HG02588 (cell line): ENCODE measurements around the gene ITGB2.

ENCODE experiments used
- ATAC-seq: cut with Tn5 transposase; IDR thresholded peaks from one replicate; pipeline ENCODE4 v1.9.1; 2021; ENCODE audit warnings: mild to moderate bottlenecking, moderate library complexity; ENCODE audit not compliant: unreplicated experiment

The ITGB2 gene

GRCh38 chr21:44955798-44956175 lies 35.1 kb upstream of the ITGB2 start:
- no peak for ATAC-seq

- ATAC-seq = no peak
Observed at GRCh38 chr21:44955141-44955797, 34.6 kb upstream of the ITGB2 start.

DNA sequence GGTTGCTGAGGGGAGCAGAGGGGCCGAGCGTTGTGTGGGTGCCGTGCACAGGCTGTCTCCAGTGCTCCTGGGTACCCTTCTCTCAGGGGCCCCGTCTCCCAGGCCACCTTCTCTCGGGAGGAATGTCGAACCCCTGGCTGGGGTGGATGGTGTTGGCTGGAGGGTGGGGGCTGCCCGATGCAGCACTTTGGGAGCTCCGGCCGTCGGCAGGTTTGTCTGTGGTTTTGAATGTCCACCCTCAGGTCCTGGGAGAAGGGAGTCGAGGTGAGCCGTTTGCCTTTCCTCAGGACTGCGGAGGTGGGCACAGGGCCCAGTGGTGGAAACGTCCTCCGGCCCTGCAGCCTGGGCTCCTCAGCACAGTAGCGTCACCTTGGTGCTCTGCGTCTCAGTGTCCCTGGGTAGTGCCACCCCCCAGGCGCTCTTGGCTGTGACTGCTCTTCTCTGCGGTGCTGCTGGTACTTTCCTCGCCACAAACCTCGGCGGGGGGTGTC lies 33.6 kb upstream of the ITGB2 start:
- ATAC-seq = no peak

DNA sequence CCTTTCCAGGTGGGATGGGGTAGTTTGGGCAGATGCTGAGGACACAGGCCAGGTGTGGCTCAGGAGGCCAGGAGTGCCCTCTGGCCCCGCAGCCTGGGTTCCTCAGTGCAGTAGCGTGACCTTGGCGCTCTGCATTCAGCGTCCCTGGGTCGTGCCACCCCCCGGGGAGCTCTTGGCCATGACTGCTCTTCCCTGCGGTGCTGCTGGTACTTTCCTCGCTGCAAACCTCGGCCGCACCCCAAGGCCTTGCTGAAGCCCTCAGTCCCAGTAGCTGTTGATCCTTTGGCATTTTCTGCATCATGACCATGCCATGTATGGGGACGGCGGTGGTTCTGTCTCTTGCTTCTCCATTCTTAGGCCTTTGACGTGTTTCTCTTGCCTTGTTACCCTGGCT lies 32.9 kb upstream of the ITGB2 start:
- ATAC-seq = no peak

DNA sequence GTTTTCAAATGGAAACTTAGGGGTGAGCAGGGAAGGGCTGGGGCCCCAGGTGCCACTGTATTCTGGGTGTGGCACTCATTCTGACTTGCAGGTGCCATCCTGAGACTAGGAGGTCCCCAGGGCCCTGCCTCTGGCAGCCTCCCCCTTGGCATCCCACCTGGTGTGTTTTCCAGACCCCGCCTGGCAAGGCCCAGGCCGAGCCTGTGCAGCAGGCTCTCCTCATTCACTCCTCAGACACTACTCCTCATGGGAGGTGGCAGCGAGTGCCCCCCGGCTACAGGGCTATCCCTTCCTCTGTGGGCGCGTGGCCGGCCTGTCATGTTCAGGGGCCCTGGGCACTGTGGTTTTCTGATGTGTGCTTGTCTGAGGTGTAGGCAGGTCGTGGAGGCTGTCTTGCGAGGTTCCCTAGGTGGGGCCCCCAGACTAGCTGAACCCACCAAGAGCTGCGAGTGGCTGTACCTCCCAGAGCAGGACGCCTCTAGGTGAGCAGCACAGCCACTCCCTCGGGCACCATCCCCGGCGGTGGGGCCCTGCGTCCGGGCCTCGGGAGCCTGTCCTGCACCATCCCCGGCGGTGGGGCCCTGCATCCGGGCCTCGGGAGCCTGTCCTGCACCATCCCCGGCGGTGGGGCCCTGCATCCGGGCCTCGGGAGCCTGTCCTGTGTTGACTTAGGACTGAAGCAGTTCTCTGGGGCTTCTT lies 32.4 kb upstream of the ITGB2 start:
- no peak for ATAC-seq

- no peak for ATAC-seq
Observed at GRCh38 chr21:44952116-44952928, 31.6 kb upstream of the ITGB2 start.

DNA sequence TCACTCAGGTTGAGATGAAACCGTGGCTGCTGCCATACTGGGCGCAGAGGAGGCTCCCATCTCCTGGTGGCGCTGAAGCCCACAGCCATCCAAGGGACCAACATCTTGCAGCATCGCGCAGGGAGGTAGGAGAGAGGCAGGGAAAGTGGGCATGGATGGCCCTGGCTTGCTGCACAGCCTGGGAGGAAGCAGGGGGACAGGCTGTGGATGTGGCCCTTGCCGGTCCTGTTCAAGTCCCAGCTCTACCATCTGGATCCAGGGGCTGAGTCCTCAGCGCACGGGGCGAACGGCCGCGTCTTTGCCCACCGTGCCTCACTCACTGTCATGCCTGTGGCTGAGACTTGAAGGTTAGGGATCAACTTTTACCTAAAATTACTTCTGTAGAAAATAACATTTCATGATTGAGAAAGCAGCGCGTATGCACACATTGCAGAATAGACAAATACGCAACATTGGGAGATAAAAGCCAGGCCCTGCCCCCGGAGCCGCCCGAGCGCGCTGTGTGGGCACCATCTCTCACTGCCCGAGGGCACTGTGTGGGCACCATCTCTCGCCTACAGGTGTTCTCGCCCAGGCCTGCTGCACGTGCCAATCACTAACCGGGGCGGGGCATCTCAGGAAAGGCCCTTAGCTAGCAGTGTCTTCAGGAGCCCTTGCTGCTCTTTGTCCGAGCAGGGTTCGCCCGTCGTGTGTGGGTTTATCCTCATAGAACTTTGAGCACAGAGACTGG lies 30.7 kb upstream of the ITGB2 start:
- ATAC-seq = no peak

DNA sequence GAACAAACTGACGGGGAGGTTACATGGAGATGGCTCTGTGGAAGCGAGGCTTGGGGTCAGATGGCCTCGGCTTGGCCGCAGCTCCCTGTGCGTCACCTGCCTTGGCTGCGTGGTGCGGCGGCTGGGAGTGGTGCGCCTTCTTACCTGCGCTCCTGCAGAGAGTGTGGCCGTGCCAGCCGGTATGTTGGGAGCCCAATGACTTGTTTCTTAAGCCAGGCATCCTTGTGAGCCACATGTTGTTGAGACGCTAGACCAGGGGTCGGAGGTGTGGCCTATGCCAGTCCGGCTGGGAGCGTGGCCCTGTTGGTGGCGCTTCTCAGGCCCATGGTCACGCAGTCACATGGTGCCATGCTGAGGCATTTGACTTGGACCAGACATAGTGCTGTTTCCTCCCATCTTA lies 29.7 kb upstream of the ITGB2 start:
- no peak for ATAC-seq

DNA sequence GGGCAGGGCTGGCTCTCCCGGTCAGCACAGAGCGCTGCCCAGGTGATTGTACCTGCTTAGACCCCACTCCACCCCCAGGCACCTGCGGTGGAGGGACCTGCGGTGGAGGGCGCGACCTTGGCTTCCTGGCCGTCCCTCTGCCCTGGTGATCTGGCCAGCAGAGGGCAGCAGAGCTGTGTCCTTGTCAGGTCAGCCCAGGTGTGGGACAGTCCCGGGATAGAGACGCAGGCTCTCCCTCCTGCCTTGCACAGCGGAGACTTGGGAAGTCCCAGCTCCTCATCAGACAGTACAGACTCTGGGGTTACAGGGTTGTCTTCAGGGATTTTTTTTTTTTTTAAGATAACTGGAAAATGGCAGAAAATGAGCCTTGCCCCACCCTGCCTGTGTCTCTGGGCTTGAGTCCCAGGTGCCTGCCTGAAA lies 29.1 kb upstream of the ITGB2 start:
- ATAC-seq = no peak

- ATAC-seq = no peak
Observed at GRCh38 chr21:44949161-44949778, 28.6 kb upstream of the ITGB2 start.

- no peak for ATAC-seq
Observed at GRCh38 chr21:44948426-44949120, 27.9 kb upstream of the ITGB2 start.

- no peak for ATAC-seq
Observed at GRCh38 chr21:44947930-44948331, 27.2 kb upstream of the ITGB2 start.

GRCh38 chr21:44947111-44947929 lies 26.6 kb upstream of the ITGB2 start:
- ATAC-seq = no peak

DNA sequence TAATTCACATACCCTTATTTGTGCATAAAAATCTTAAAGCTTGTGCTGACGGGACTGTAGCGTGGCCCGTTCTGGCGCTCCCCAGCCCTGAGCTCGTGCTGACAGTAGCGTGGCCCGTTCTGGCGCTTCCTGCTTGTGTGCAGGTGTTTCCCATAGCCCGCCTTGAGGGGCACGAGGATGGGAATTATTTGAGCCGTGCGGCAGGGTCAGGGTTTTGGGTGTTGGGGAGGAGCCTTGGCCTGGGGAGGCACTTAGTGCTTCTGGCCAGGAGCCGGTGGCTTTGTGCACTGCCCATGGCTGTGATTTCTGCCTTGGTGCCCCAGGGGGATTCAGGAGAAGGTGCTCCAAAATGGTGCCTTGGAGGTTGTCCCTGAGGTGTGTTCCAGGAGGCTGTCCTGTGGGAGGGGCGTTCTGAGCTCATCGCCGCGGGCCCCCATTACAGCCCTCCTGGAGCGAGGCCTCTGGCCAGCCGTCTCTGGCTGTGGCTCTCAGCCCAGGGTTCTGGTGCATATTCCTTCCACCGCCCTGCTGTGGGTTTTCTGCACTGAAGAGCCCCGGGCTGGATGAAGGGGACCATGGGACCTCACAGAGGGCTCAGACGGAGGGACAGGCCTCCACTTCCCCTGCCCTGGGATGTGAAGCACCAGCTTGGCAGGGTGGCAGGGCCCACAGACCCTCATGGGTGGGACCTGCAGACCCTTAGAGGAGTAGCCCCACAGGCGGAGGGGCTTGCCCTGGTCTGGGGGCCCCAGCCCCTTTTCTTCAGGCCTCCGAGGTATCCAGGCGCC lies 25.7 kb upstream of the ITGB2 start:
- ATAC-seq = no peak

GRCh38 chr21:44944596-44944995 lies 23.9 kb upstream of the ITGB2 start:
- no peak for ATAC-seq

- no peak for ATAC-seq
Observed at GRCh38 chr21:44943686-44944550, 23.2 kb upstream of the ITGB2 start.

- ATAC-seq = no peak
Observed at GRCh38 chr21:44943005-44943685, 22.4 kb upstream of the ITGB2 start.
